BE2C (cell line): ENCODE results near the gene FFAR4.

Source experiments
- DNase-seq: peaks from one replicate; pipeline ENCODE4 v3.0.0-alpha.2; 2020
- H3K27me3 ChIP-seq: fragments of 250-450 bp; sonication (Bioruptor Pico); 2 replicates; pipeline ENCODE4 v1.5.1; 2020; ENCODE audit warnings: mild to moderate bottlenecking
- H3K36me3 ChIP-seq: fragments of 250-450 bp; sonication (Bioruptor Pico); 2 replicates; pipeline ENCODE4 v1.5.1; 2020; ENCODE audit warnings: mild to moderate bottlenecking
- H3K4me1 ChIP-seq: fragments of 250-450 bp; sonication (Bioruptor Pico); 2 replicates; pipeline ENCODE4 v1.5.1; 2020
- H3K4me3 ChIP-seq: 2 replicates; pipeline ENCODE4 v1.5.1; 2011; ENCODE audit warnings: low read depth, low read length
- H3K9me3 ChIP-seq: fragments of 250-450 bp; sonication (Bioruptor Pico); 2 replicates; pipeline ENCODE4 v1.5.1; 2020
- CTCF ChIP-seq: IDR thresholded peaks from 2 replicates; pipeline ENCODE4 v1.5.1; 2012; ENCODE audit warnings: mild to moderate bottlenecking, low read depth, low read length

FFAR4 gene

GRCh38 chr10:93579089-93579488 is 12.6 kb downstream of the FFAR4 start:
- Histone ChIP-seq H3K27me3 (no peaks in the 10 kb centered on the region), H3K4me3 (no peak overlapping the region), H3K9me3 (no peaks in the 10 kb centered on the region), H3K4me1 (no peaks in the 10 kb centered on the region), H3K36me3 (no peaks in the 10 kb centered on the region)
- no peak for DNase-seq
- no peak for TF ChIP-seq CTCF

- no peak for DNase-seq
- no peak for TF ChIP-seq CTCF
- H3K9me3 ChIP-seq = no peaks in the 10 kb centered on the region
- H3K27me3 ChIP-seq = no peaks in the 10 kb centered on the region
- no peak overlapping the region for H3K4me3 ChIP-seq
- no peaks in the 10 kb centered on the region for H3K4me1 ChIP-seq
- H3K36me3 ChIP-seq = no peaks in the 10 kb centered on the region
These were observed 13.7 kb downstream of the FFAR4 start for GRCh38 chr10:93579985-93580711.

- TF ChIP-seq CTCF = no peak
- Histone ChIP-seq H3K4me1 (no peaks in the 10 kb centered on the region), H3K36me3 (no peaks in the 10 kb centered on the region), H3K9me3 (no peaks in the 10 kb centered on the region), H3K27me3 (no peaks in the 10 kb centered on the region), H3K4me3 (no peak overlapping the region)
- DNase-seq = no peak
These were observed 14.4 kb downstream of the FFAR4 start for GRCh38 chr10:93580828-93581227.

- TF ChIP-seq CTCF = no peak
- H3K4me1 ChIP-seq = no peaks in the 10 kb centered on the region
- no peak for DNase-seq
- no peaks in the 10 kb centered on the region for H3K27me3 ChIP-seq
- H3K9me3 ChIP-seq = no peaks in the 10 kb centered on the region
- no peak overlapping the region for H3K4me3 ChIP-seq
- H3K36me3 ChIP-seq = no peaks in the 10 kb centered on the region
These were observed 18.0 kb downstream of the FFAR4 start for GRCh38 chr10:93584445-93584844.

GRCh38 chr10:93589648-93590562 is 23.4 kb downstream of the FFAR4 start:
- H3K36me3 ChIP-seq = no peaks in the 10 kb centered on the region
- DNase-seq = peak; percentile 34
- TF ChIP-seq CTCF = no peak
- H3K4me1 ChIP-seq = no peaks in the 10 kb centered on the region
- H3K9me3 ChIP-seq = no peaks in the 10 kb centered on the region
- H3K27me3 ChIP-seq = no peaks in the 10 kb centered on the region
- H3K4me3 ChIP-seq = no peak overlapping the region

GRCh38 chr10:93590638-93591037 is 24.2 kb downstream of the FFAR4 start:
- TF ChIP-seq CTCF = no peak
- Histone ChIP-seq H3K36me3 (no peaks in the 10 kb centered on the region), H3K9me3 (no peaks in the 10 kb centered on the region), H3K27me3 (no peaks in the 10 kb centered on the region), H3K4me3 (no peak overlapping the region), H3K4me1 (no peaks in the 10 kb centered on the region)
- DNase-seq = no peak
